Cardiac septum (tissue), 1 donor: ENCODE results near the gene EXOC3L2. TPM values are rescaled to one million over a fixed set of nuclear protein-coding genes. Genes with fewer than 3 reads are reported as not detected.
"Not testable (repeated sequence)": the region's sequence is repeated elsewhere in the genome, so short reads cannot be mapped to it uniquely, and the experiment has no call there.

Experiments
- DNase-seq: peaks from one replicate; pipeline ENCODE4 v3.0.0-alpha.2; 2020; ENCODE audit warnings: low spot score
- intact Hi-C: fragments of 100-400 bp; cut with DNase I; formaldehyde crosslinking; loops from one replicate; pipeline ENCODE4 v1.14.0; 2022
- total RNA-seq: library from RNA; stranded (reverse); fragmentation: NEBNext Ultra II Directional; extraction: Animal tissue kit (Norgen Biotek cat#: 25700); gene quantifications from one replicate; pipeline ENCODE4 v1.2.1, GENCODE V29; 2021
- donor health status: DM: no; HTN: no; CAD: no.

Gene EXOC3L2
- total RNA-seq, 1 donor from 2014 or later: 1.7 TPM

DNA sequence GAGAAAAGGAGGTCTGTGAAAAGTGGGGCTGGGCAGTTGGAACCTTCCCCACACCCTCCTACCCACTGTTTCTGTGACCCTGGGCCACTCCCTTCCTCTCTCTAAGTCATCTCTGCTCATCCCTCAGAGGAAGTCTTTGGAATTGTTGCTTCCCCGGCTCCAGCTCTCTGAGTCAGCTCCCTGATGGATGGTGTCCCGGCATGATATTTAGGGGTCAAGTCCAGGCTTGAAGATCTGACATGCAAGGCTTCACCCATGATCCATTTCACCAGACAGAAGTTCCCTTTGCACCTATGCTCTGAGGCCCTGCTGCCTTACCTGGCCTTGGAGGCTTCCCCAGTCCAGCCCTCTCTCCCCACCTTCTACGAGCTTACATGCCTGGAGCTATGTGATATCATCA lies 13.3 kb downstream of the EXOC3L2 start:
- DNase-seq: no peak
- intact Hi-C loops: no loop called here

- intact Hi-C loops, DNase-seq: not testable (repeated sequence)
Observed at GRCh38 chr19:45229056-45229455, 16.2 kb downstream of the EXOC3L2 start.

DNA sequence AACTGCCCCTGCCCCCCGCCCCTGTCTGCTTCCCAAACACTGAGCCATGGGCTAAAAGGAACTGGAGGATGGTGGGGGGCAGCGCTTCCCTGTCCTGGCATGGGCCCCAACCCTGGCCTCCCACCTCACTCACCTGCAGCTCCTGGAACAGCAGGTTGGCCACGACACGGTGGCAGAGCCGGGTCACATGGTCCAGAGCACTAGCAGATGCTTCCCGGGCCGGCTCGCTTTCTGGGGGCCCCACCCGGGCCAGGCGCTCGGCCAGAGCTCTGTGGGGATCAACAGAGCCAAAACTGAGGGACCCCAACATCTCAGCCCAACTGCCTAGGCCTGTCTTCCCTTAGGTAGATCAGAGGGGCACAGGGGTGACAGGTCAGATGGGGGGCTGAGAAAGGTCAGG lies 20.6 kb downstream of the EXOC3L2 start:
- intact Hi-C loops: no loop called here
- no peak for DNase-seq

DNA sequence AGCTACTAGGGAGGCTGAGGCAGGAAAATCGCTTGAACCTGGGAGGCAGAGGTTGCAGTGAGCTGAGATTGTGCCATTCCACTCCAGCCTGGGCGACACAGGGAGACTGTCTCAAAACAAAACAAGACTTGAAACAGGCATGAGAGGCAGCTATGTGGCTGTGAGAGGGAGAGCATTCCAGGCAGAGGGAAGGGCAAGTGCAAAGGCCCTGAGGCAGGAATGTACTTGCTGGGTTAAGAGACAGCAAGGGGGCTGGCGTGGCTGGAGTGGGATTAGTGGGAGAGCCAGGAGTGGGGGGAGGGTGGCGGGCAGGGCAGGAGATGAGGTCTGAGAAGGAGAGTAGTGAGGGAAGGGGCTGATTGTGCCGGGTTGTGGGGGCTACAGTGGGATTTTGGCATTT lies 21.3 kb downstream of the EXOC3L2 start:
- intact Hi-C loops: no loop called here
- DNase-seq: no peak

DNA sequence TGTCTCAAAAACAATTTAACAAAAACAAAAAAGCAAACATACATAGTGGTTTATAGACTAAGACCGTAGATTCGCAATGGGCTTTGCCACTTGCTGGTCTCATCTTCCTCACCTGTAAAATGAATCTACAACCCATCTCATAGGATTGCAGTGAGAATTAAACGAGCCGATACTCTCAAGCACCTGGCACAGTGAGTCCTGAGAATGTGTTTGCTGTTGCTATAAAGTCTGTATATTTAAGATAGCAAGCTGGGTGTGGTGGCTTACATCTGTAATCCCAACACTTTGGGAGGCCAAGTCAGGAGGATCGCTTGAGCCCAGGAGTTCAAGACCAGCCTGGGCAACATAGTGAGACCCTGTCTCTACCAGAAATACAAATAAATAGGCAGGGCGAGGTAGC lies 22.5 kb downstream of the EXOC3L2 start:
- intact Hi-C loops: no loop called here
- DNase-seq: no peak

DNA sequence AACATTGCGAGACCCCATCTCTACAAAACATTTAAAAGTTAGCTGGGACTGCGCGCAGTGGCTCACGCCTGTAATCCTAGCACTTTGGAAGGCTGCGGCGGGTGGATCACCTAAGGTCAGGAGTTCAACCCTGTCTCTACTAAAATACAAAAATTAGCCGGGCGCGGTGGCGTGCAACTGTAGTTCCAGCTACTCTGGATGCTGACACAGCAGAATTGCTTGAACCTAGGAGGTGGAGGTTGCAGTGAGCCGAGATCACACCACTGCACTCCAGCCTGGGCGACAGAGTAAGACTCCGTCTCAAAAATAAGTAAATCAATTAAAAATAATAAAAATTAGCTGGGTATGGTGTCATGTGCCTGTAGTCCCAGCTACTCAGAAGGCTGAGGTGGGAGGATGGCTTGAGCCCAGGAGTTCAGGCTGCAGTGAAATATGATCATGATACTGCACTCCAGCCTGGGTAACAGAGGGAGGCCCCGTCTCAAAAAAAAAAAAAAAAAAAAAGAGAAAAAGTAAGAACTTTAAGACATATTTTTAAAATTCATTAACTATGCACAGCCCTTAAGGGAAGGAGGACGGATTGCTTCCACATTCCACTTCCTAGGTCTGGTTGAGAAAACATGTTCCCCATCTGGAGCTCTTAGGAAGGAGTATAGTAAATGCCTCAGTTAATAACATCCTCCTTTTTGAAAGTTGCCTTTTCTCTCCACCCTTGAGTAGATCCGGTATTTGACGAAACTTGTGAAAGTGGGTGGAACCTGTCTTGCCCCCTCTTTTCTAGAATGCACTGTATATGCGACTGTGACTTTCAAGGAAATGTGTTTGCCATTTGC lies 26.1 kb downstream of the EXOC3L2 start:
- intact Hi-C loops: no loop called here
- DNase-seq: no peak

DNA sequence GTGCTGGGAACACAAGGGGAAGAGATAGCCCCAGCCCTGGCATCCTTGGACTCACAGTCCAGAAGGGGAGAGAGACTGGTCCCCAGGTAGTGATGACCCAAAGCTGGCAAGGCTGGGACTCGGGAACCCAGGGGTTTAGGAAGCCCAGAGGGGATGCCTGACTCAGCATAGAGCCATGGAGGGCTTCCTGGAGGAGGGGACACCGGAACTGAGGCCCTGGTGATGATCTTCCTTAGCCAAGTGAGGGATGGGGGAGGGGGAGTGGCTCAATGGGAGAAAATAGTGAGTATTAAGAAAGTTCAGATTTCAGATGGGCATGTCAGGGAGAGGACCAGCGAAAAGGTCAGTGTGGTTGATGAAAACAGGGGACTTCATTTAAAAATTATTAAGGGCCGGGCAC lies 26.8 kb downstream of the EXOC3L2 start:
- intact Hi-C loops: no loop called here
- no peak for DNase-seq

GRCh38 chr19:45217957-45218334 lies 27.3 kb downstream of the EXOC3L2 start:
- no peak for DNase-seq
- intact Hi-C loops: no loop called here

- intact Hi-C loops: no loop called here
- DNase-seq: no peak
Observed at GRCh38 chr19:45217193-45217956, 27.8 kb downstream of the EXOC3L2 start.

DNA sequence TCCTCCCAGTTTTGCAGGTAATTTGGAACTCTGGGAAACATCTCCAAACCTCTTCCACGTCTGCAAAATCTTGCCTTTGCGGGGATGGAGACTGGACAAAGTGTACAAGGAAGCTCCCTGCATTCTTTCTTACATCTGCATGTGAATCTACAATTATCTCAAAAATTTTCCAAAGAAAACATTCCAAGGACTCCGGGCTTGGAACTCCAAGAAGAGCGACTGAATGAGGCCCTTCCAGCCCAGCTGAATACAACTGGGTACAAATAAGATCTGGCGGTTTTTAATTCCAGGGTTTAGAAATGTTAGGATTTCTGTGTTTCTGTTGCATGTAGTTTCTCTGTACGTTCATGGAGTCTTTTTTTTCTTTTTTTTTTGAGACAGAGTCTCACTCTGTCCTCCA lies 28.5 kb downstream of the EXOC3L2 start:
- intact Hi-C loops: no loop called here
- no peak for DNase-seq

GRCh38 chr19:45215391-45216191 lies 29.6 kb downstream of the EXOC3L2 start:
- DNase-seq: no peak
- intact Hi-C loops: no loop called here

DNA sequence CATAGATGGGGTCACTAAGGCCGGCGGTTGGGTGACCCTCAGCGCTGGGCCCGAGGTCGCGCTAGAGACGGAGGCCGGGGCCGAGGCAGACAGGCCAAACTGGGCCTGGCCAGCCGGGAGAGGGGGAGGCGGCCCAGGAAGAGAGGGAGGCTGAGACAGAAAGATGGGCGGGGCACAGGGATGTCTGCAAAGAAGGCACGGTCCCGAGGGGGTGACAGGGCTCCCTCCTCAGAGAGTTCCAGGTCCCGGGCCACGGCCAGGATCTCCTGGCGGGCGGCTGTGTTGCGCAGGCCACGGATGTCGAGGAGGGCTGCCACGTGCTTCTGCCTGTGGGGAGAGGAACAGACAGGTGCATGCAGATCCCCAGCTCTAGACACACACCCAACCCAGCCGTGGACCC lies 32.2 kb downstream of the EXOC3L2 start:
- no peak for DNase-seq
- intact Hi-C loops: loop anchor here (2.0 kb wide), 1 partner anchor 32 kb away; the partner anchor contains the start of gene EXOC3L2

- no peak for DNase-seq
- intact Hi-C loops: loop anchor here (2.0 kb wide), 1 partner anchor 33 kb away; the partner anchor contains the start of gene EXOC3L2
Observed at GRCh38 chr19:45211751-45212381, 33.3 kb downstream of the EXOC3L2 start.

DNA sequence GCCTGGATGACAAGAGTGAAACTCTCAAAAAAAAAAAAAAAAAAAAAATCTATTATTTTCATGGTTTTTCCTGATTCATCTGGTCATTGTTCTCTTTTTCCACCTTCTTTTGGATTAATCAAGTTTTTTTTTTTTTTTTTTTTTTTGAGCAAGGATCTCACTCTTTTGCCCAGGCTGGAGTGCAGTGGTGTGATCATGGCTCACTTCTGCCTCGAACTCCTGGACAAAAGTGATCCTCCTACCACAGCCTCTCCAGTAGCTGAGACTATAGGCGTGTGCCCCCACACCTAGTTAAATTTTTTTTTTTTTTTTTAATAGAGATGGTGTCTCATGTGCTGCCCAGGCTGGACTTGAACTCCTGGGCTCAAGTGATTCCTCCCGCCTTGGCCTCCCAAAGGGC lies 38.9 kb downstream of the EXOC3L2 start:
- DNase-seq: no peak
- intact Hi-C loops: no loop called here

GRCh38 chr19:45205810-45206209 lies 39.4 kb downstream of the EXOC3L2 start:
- DNase-seq: no peak
- intact Hi-C loops: no loop called here

DNA sequence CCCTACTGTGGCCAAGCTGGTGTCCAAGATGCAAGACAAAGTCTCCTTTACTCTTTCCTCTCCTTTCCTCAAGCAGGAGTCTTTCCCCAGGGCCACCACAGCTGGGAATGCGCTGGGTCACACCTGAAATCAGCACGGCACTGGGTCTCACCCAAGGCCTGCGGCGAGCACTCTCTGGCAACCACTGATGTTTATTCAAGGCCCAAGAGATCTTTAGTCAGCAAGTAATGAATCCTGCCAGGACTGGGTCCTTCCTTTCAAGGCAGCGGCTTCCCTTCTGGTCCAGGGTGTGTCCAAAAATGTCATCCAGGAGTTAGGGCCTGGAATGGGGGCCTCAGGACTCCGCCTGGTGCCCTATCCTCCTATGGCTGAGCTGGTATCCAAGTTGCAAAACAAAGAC lies 42.6 kb downstream of the EXOC3L2 start:
- DNase-seq: no peak
- intact Hi-C loops: no loop called here

DNA sequence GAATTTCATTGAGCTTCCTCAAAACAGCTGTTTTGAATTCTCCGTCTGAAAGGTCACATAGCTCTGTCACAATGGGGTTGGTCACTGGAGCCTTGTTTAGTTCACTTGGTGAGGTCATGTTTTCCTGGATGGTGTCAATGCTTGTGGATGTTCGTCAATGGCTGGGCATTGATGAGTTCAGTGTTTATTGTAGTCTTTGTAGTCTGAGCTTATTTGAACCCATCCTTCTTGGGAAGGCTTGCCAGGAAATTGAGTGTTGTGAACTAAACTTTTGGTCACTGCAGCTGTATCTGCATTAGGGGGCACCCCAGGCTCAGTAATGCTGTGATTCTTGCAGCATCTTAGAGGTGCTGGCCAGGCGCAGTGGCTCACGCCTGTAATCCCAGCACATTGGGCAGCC lies 44.6 kb downstream of the EXOC3L2 start:
- DNase-seq: no peak
- intact Hi-C loops: loop anchor here (2.0 kb wide), 1 partner anchor 50 kb away; the partner anchor contains the start of gene MARK4

GRCh38 chr19:45195764-45196163 lies 49.4 kb downstream of the EXOC3L2 start:
- intact Hi-C loops: loop anchor here (10.0 kb wide), 1 partner anchor 149 kb away; the partner anchor contains the start of gene KLC3
- no peak for DNase-seq

- intact Hi-C loops: loop anchor here (10.0 kb wide), 1 partner anchor 153 kb away; the partner anchor contains the start of gene KLC3
- DNase-seq: no peak
Observed at GRCh38 chr19:45191375-45191774, 53.8 kb downstream of the EXOC3L2 start.
